Activated T-cell treated with anti-CD3 and anti-CD28 coated beads for 48 hours (primary cell): ENCODE data around the gene HBEGF.

ENCODE experiments used
- DNase-seq: peaks from one replicate; pipeline ENCODE4 v3.0.0-alpha.2; 2020; ENCODE audit warnings: low read depth

HBEGF gene

DNA sequence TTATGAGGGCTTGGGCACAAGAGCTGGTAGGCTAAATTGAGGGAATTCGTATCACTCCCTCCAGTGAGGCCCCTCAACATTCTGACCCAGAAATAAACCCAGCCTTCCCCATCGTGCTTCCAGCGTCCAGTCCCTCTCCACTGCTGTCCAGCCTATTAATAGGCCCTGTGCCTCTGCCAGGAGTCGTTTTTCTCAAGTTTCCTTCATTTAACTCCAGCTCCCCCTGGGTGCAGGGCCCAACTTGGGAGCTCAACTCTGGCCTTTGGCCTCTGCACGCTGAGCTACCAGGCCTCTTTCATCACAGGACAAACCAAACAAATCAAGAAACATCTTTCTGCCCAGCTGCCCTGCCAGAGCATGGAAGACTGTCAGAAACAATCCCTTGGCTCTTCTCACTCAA lies 10.0 kb downstream of the HBEGF start:
- DNase-seq, result no peak

DNA sequence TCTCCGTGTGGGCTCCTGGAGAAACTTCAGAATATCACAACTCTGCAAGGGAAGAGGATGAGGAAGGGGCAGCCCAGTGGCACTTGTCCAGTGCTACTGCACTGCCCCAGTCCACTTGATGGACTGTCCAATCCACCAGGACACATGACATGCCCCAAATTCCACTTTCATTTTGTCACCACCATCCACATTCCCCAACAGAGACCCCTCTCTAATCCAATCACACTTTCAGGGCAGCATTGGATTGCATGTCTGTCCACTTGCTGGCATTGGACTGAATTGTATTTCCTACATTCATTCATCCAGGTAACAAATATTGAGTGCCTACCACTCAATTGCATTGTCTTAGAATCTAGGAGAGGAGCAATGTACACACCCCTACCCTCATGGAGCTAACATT lies 14.8 kb downstream of the HBEGF start:
- no peak for DNase-seq

DNA sequence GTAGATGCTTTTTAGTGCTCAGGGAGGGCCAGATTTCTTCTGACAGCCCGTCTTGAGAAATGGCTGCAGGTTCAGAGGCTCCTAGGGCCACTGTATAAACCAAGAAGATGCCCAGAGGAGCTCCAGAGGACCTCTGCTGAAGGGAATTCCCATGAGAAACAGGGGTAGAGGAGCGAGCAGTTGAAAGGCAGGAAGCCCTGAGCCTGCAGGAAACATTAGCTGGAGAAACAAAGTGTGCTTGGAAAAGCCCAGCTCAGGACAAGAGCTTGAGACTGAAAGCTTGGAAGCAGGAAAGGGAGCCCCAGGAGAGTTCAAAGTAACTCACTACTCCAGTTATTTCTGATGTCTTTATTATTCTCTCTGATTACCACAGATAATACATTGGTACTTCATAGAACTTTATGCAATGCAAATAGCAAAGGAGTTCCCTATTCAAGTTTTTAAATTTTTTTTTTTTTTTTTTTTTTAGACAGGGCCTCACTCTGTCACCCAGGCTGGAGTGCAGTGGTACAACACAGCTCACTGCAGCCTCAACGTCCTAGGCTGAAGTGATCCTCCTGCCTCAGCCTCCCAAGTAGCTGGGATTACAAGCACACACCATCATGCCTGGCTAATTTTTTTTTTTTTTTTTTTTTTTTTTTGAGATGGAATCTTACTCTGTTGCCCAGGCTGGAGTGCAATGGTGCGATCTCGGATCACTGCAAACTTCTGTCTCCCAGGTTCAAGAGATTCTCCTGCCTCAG lies 16.5 kb downstream of the HBEGF start:
- DNase-seq, result no peak

DNA sequence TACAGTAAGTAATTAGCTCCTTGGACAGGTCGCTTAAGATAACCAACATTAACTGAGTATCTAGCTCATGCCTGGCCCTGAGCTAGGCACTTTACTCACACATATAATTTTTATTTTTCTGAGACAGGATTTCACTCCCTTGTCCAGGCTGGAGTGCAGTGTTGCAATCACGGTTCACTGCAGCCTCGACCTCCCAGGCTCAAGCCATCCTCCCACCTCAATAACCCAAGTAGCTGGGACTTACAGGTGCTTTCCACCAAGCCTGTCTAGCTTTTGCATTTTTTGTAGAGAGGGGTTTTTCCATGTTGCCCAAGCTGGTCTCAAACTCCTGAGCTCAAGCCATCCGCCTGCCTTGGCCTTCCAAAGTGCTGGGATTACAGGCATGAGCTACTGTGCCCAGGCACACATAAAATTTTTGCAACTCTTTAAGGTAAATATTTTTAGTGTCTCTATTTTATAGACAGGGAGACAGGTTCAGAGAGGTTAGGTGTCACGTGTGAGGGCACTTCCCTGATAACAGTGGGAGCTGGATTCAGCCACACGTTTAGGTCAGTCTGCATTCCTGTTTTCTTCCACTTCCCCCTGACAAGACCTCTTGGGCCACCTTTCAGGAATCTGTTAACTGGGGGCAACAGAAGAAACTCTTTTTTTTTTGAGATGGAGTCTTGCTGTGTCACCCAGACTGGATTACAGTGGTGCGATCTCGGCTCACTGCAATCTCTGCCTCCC lies 18.2 kb downstream of the HBEGF start:
- no peak for DNase-seq

DNA sequence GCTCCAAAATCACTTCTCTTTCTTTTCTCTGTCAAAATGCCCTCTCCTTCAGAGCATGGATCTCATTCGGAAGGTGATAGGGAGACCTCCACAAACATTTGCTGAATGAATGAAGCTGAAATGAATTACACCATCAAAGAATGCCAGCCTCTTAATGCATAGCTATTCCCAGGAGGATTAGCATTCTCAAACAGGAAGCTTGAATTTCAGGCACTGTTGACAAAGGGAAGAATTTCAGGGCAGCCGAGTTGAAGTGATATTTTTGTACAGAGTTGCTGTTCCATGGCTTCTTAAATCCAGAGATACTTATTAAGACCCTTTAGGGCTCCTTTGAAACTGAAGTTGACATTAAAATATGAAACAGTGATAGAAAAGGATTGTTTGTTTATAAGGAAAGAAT lies 18.8 kb downstream of the HBEGF start:
- no peak for DNase-seq

DNA sequence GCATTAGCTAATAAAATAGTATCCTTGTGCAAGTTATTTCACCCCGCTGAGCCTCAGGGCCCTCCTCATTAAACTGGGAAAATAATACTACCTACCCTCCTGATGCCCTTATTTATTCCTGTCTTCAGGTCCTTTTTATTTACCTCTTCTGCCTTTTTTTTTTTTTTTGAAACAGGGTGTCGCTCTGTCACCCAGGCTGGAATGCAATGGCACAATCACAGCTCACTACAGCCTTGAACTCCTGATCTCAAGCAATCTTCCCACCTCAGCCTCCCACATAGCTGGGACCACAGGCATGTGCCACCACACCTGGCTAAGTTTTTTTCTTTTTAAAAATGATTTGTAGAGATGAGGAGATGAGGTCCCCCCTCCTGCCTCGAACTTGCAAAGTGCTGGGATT lies 20.9 kb downstream of the HBEGF start:
- no peak for DNase-seq

DNA sequence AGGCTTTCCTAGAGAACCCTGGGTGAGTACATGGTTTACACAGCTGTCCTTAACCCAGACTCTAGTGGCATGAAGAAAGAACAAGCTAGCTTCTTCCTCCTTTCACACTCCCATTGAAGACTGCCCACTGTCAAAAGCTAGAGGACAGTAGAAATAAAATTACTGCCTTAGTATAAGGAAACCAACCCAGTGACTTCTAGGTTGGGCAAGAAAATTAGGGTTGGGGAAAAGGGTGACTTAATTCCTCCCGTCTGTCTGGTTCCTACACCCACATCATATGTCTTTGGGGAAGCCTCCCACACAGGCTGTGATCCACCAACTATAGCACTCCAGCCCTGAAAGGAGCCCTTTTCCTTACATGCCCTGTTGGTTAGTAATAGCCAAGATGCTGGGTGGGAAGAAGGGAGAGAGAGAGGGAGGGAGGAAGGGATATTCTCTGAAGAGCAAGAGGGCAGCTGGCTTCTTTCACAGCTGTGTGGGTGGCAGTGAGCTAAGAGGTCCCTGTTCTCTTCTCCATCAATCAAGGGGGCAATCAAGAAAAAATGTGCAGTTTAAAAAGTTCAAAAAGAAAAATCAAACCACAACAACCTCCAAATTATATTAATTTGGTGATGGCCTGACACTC lies 21.7 kb downstream of the HBEGF start:
- DNase-seq, result no peak

DNA sequence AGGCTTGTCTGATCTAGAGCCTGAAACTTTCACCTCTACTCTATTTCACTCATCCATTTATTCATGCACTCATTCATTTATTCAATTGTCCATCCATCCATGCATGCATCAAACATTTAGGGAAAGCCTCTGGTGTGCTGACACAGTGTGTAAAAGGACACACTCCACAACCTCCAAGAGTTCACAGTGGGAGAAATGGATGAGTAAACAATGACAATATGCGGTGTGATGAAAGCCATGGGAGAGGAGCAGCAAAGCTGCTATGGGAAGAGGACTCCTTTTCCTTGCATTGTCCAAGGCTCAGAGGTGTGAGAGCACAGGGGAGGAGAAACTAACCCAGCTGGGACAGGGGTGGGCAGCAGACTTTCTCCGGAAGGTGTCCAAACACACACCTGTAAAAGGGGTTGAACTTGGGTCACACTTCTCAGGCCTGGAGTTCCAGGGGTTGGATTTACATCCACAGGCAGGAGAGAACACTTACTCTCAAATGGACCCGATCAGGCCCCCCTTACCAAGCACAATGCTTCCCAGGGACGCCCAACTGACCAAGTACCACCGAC lies 22.3 kb downstream of the HBEGF start:
- no peak for DNase-seq

DNA sequence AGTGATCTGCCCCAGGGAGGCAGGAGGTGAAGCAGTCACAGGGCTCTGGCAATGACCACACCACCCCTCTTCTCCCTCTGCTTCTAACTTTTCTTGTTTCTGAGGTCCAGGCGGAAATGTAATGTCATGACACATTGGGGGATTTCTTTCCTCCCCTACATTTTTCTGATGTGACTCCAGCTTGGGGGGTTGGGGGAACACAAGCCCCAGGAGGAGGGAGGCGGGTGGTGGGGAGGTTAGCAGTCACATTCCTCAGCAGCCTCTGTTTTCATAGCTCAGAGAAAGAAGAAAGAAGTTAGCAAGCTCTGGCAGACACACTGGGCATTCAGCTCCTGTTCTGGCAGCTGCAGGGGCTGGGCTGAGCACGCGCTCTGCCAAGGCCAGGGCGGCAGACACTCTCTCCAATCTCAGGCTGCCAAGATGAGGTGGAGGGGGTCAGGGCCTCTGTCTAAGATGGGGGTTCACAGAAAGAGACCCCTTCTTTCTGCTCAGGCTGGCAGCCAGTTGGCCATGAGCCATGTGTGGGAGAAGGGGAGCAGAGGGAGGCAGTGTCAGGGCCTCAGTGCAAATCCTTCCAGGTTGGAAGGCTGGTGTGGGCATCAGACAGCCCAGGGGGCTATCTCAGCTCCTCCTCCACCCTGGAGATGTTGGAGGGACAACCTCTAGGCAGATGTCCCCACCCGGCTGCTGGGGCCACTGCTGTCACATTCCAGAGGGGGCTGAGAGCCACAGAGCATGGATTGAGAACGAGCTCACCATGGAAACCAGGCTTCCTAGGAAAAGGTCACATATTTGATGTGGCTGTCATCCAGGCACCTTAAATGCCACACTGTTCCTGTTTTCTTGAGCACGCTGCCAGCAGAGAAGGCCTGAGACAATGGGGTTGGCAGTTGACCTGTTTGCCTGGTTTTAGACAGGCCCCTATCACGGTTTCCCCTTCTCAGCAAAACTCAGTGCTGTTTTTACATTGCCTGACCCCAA lies 23.4 kb downstream of the HBEGF start:
- no peak for DNase-seq

DNA sequence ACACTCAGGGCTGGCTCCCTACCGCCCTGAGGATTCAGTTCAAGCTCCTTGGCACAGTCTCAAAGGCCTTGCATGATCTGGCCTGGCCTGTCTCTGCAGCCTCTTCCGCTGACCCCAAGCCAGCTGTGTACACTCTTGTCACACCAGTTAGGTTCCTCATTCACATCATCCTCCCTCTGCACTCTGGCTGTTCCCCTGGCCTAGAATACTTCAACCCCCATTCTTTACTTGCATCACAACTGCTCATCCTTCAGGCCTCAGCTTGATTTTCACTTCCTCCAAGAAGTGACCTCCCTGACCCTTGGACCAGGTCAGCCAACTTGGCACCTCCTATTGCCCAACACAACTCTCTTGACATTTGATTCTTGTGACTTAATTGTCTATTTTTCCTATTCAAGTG lies 24.6 kb downstream of the HBEGF start:
- no peak for DNase-seq

DNA sequence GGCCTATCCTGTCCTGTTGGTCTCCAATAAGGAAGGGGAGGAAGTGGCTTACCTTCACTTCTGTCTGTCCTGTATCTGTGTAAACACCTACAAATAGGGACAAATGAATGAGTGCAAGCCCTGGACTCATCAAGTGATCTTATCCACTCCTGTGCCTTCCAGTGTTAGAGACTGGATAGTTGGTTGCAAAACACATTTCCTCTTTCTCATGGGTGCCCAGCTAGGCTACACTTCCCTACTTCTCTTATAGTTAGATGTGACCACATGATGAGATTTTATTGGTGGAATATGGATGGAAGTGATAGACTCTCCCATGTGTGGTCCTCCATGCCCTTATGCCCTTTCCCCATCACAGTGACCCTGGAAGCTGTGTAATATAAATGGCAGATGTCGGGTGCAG lies 26.6 kb downstream of the HBEGF start:
- DNase-seq, result no peak

DNA sequence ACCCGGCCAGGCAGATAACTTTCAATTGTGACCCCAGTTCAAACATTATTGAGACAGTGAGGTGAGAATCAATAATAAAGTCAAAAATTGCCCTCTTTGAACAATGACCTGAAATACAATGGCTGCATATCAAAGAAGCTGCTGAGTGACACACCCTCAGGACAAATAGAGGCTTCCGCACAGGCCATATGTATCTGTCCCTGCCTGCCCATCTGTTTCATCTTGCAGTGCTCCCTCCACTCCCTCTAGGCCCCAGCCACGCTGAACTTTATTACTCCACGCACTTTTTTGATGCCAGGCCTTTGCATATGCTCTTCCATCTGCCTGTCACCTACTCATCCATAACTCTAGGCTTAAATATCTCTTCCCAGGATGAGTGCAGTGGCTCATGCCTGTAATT lies 27.6 kb downstream of the HBEGF start:
- no peak for DNase-seq

DNA sequence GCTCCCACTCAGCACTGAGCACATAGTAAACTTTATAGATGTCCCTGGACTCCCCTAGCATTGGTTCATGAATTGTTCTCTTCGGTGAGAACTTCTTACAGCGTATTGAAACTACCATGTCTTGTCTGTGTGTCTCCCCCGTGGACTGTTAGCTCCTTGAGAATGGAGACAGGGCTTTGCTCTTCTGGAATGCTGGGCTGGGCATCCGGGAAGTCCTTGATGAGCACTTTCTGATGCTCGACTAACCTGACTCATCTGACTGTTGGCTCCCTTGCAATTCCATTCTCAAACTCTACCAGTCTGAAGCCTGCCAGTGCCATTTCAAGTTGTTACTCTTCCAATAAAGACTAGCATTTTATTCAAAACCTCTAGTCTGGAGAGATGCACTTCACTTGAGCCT lies 28.5 kb downstream of the HBEGF start:
- no peak for DNase-seq

DNA sequence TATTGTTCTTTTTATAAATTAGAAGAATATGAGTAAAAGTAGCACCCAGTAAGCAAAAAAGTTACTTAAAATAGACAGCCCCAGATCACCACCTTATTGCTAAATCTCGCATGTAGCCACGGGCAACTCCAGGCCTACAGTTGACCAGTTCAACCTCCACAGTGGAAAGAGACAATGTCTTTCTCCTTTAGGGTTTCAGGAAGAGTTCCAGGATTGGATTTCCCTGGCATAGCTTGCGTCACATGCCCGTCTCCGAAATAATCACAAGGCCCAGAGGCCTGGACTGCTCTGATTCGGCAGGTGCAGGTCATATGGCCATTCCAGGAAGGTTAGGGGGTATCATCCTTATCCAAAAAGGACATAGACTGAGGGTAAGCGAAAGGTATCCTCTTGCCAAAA lies 33.6 kb downstream of the HBEGF start:
- no peak for DNase-seq

DNA sequence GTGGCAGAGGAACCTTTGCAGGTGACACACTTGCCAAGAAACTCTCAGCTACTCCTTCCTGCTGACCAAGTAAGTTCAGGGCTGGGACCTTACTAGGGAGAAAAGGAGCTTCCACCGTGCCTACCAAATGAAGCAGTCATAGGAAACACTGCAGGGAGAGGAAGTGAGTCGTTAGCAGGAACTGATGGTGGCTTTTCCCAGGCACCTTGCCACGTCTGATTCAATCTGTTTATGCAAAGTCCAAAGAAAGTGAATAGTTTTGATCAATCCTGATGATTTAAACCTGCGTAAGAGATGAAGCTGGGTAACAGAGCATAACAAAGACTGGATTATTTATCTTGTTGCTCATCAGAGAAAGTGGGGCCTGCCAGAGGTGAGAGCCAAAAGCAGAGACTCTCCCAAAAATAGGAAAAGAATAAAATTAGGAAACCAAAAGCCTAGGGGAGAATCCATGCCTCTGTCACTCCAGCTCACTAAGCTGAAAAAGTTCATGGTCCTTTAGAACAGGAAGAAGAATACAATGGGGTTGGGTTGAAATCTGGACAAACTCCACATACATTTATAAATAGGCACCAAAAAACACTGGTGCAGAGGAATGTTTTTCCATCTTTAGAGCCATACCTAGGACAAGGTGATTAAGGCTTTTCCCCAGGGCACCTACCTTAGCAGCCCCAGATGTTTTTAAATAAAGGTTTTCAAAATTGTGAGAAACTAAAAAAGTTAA lies 34.2 kb downstream of the HBEGF start:
- no peak for DNase-seq

DNA sequence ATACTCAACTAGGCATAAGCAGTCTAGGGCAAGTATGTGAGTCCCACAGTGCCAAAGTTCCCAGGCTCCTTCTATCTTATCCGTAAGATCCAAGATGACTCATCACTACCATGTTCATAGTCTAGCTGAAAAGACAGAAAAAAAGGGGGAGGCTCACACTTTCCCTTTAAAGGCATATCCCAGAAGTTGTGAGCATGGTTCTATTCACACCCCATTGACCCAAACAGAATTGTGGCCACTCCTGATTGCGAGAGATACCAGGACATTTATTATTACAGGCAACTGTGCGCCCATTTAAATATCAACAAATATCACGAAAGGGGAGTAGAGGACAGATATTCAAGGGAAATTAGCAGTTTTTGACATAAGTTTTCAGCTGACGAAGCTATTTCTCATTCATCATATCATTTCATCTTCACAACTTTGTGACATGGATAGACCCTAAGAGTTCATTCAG lies 35.4 kb downstream of the HBEGF start:
- DNase-seq, result no peak

DNA sequence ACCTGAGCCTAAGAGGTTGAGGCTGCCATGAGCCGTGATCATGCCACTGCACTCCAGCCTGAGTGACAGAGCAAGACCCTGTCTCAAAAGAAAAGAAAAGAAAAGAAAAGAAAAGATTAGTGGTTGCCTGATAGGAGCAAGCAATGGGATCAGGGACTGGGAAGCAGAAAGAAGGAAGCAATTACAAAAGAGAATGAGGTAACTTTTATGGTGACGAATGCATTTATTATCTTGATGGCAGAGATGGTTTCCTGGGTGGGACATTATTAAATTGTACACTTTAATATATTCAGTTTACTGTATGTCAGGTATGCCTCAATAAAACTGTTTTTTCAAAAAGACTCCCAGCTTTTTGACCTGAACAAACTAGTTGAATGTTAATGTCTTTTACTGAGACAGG lies 36.0 kb downstream of the HBEGF start:
- DNase-seq, result no peak

DNA sequence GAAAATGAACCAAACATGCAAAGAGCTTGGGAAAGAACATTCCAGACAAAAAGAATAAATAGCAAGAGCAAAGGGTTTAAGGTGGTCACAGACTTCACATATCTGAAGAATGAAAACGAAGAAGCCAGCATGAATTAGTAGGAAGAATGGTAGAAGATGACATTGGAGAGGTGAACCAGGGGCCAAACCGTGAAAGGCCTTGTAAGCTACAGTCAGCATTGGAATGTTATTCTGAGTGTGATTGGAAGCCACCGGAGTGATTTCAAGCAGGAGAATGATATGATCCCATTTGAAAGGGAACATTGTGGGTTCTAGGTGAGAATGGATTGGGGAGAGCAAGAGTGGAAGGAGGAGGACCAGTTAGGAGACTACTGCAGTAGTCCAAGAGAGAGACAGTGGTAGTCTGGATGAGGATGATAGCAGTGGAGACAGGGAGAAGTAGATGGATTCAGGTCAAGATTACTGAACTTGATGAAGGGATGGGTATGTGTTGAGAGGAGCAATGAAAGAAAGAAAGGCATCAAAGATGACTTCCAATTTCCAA lies 36.6 kb downstream of the HBEGF start:
- no peak for DNase-seq

DNA sequence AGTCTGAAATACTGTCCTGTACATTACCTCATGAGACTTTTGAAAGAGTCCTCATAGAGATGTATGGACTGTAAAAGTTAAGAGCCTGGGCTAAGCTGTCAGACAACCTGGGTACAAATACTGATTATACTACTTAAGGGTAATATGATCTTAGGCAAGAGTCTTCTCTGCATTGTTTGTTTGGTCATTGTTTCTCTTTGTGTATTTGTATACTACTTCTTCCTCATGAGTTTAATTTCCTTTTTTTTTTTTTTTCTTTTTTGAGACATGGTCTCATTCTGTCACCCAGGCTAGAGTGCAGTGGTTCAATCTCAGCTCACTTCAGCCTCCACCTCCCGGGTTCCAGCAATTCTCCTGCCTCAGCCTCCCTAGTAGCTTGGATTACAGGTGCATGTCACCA lies 40.9 kb downstream of the HBEGF start:
- DNase-seq, result no peak

DNA sequence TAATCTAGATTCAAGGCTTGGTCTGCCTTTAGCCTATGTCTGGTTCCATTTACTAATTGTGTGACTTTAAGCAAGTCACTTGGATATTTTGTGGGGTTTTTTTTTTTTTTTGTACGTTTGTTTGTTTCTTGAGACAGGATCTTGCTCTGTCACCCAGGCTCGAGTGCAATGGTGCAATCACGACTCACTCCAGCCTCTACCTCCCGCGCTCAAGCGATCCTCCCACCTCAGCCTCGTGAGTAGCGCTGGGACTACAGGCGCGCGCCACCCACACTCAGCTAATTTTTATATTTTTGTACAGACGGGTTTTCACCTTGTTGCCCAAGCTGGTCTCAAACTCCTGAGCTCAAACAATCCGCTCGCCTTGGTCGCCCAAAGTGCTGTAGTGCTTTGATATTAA lies 42.4 kb downstream of the HBEGF start:
- no peak for DNase-seq
